Liver (tissue), 3 donors: ENCODE data around the gene CLEC18A.

ENCODE experiments used
- EGR1 ChIP-seq, 2 donors: IDR thresholded peaks; 2 replicates each; pipeline ENCODE4 v1.6.1; 2016 to 2018; ENCODE audit warnings: antibody characterized with exemption in 2 of 2, low read depth in 2 of 2
- TAF1 ChIP-seq: conservative IDR thresholded peaks from 2 replicates; pipeline ENCODE4 v1.6.1; 2016; ENCODE audit warnings: antibody characterized with exemption, mild to moderate bottlenecking
- TF ChIP-seq, protein P1 (sequence below): IDR thresholded peaks from 2 replicates; pipeline ENCODE4 v1.6.1; 2016; ENCODE audit warnings: antibody characterized with exemption
- TF ChIP-seq, protein P2 (sequence below): fragments of 150-350 bp; IDR thresholded peaks from 2 replicates; pipeline ENCODE4 v1.5.1; 2017; ENCODE audit warnings: improper control_type of control experiment, low read depth, low read length; ENCODE audit not compliant: missing input control
- TF ChIP-seq, protein P3 (sequence below): IDR thresholded peaks from 2 replicates; pipeline ENCODE4 v1.6.1; 2016; ENCODE audit warnings: antibody characterized with exemption
- donor health status: healthy.
- donor health status: healthy.

DNA sequence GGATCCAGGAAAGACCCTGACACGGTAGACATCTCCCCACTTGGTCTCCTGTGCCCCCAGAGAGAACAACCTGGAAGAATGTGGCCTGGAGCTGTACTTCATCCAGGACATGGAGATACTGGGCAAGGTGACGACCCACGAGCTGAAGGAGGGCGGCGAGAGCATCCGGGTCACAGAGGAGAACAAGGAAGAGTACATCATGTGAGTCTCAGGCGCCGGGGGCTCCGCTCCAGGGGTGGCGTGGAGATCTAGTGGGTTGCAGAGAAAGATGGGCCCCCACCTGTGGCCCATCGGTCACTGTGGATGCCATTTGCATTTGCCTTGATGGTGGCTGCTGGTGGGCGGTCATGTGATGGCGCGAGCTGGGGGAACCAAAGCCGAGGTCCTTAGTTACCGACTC is 14.9 kb upstream of the CLEC18A start:
- TF ChIP-seq, protein P1, sequence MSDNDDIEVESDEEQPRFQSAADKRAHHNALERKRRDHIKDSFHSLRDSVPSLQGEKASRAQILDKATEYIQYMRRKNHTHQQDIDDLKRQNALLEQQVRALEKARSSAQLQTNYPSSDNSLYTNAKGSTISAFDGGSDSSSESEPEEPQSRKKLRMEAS: no peak
- TF ChIP-seq, protein P2, sequence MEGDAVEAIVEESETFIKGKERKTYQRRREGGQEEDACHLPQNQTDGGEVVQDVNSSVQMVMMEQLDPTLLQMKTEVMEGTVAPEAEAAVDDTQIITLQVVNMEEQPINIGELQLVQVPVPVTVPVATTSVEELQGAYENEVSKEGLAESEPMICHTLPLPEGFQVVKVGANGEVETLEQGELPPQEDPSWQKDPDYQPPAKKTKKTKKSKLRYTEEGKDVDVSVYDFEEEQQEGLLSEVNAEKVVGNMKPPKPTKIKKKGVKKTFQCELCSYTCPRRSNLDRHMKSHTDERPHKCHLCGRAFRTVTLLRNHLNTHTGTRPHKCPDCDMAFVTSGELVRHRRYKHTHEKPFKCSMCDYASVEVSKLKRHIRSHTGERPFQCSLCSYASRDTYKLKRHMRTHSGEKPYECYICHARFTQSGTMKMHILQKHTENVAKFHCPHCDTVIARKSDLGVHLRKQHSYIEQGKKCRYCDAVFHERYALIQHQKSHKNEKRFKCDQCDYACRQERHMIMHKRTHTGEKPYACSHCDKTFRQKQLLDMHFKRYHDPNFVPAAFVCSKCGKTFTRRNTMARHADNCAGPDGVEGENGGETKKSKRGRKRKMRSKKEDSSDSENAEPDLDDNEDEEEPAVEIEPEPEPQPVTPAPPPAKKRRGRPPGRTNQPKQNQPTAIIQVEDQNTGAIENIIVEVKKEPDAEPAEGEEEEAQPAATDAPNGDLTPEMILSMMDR: no peak
- TF ChIP-seq TAF1 (no peak), EGR1 (IDR thresholded peaks at IDR 0.05; ENCODE audit: low read depth in 2 of 2) (no peak)
- TF ChIP-seq, protein P3, sequence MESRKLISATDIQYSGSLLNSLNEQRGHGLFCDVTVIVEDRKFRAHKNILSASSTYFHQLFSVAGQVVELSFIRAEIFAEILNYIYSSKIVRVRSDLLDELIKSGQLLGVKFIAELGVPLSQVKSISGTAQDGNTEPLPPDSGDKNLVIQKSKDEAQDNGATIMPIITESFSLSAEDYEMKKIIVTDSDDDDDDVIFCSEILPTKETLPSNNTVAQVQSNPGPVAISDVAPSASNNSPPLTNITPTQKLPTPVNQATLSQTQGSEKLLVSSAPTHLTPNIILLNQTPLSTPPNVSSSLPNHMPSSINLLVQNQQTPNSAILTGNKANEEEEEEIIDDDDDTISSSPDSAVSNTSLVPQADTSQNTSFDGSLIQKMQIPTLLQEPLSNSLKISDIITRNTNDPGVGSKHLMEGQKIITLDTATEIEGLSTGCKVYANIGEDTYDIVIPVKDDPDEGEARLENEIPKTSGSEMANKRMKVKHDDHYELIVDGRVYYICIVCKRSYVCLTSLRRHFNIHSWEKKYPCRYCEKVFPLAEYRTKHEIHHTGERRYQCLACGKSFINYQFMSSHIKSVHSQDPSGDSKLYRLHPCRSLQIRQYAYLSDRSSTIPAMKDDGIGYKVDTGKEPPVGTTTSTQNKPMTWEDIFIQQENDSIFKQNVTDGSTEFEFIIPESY: no peak
